Measurements from ENCODE around the gene ASB1.

Gene ASB1

GRCh38 chr2:238496756-238497609 is 70.3 kb downstream of the ASB1 start:
- TF ChIP-seq Cebpa-rat (IDR thresholded peaks at IDR 0.05): no peak
- peaks cover 88% of the 10 kb centered on the region for H3K4me1 ChIP-seq
- H3K9me3 ChIP-seq: 0 out of 2 replicates have a peak, but pooled peaks cover 6% of the 10 kb centered on the region
- no peak overlapping the region; the same call in 1 of the 2 replicates for H3K9ac ChIP-seq
- H3K36me3 ChIP-seq: no peaks in the 10 kb centered on the region
- H3K27ac ChIP-seq: peak overlapping the region; percentile 58; the same call in 1 of the 2 replicates
- no peaks in the 10 kb centered on the region for H4K20me1 ChIP-seq
- H3K4me3 ChIP-seq: no peak overlapping the region
- H3K27me3 ChIP-seq: no peaks in the 10 kb centered on the region
- H3K4me2 ChIP-seq: peak overlapping the region; percentile 83

DNA sequence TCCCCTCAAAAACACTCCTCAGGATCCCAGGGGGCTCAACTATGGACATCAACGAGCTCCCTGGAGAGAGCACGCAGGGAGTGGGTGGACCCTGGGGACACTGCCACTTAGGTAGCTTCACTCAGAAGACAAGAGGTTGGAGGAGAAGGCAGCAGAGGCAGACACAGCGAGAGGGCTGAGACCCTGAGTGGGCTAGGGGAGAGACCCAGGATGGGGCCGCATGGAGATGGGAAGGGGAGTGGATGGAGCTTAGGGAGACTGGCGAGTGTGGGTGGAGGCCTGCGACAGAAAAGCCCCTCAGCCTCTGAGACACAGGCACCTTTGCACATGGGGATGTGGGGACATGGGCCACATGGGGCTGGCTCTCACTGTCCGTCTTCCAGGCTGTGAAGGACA is 70.9 kb downstream of the ASB1 start:
- no peak overlapping the region for H3K4me3 ChIP-seq
- H3K36me3 ChIP-seq: no peaks in the 10 kb centered on the region
- H3K4me1 ChIP-seq: peaks cover 82% of the 10 kb centered on the region
- no peak for TF ChIP-seq Cebpa-rat (IDR thresholded peaks at IDR 0.05)
- peak overlapping the region; percentile 83 for H3K4me2 ChIP-seq
- 0 out of 2 replicates have a peak, but pooled peaks cover 6% of the 10 kb centered on the region for H3K9me3 ChIP-seq
- no peaks in the 10 kb centered on the region for H3K27me3 ChIP-seq
- no peaks in the 10 kb centered on the region for H4K20me1 ChIP-seq
- H3K27ac ChIP-seq: peak overlapping the region; percentile 58
- no peak overlapping the region; the same call in 1 of the 2 replicates for H3K9ac ChIP-seq

DNA sequence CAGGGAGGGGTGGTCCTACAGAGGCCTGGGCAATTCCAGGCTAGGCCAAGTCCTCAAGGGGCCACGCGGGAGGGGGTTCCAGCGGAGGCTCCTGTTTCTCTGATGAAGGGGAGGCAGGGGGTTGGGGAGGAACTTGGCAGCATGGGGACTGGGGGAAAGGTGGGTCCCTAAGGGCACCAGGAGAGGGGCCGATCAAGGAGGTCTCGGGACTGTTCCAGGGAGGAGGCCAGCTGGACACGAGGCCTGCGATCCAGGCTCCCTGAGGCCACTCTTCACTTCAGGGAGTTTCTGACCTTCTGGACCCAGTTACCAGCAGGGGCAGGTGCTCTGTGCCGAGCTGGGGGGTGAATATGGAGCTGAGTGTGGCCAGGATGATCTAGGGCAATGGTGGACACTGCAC is 71.5 kb downstream of the ASB1 start:
- Histone ChIP-seq H3K9me3 (0 out of 2 replicates have a peak, but pooled peaks cover 6% of the 10 kb centered on the region), H4K20me1 (no peaks in the 10 kb centered on the region), H3K27me3 (no peaks in the 10 kb centered on the region), H3K9ac (peak overlapping the region; percentile 30), H3K36me3 (no peaks in the 10 kb centered on the region), H3K4me2 (peak overlapping the region; percentile 83), H3K27ac (peak overlapping the region; percentile 58), H3K4me3 (no peak overlapping the region), H3K4me1 (peaks cover 78% of the 10 kb centered on the region)
- no peak for TF ChIP-seq Cebpa-rat (IDR thresholded peaks at IDR 0.05)

DNA sequence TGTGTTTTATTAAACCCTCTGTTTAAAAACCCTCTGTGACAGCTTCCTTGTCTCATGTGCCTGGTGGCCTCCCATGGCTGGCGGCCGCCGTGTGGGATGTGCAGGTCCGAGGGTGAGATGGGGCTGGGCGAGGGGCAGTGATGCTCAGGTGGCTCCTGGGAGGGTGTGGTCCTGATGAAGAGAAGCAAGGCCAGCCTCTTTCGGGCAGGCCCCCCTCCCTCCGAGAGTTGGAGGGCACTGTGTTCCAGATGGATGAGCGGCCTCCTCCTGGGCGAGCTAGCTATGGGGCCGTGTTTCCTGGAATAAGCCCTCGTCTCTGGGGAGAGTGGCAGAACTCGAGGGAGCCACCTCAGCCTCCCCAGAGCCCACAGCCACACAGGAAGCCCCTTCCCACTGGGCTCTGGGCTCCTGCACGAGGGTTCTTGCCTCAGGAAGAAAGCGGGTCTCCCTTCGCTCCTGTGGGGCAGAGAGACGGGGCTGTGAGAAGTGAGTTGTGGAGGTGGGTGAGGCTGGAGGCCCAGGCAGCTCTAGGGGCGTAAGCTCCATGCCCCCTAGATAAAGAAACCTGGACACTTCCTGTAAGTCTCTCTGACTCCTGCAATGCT is 72.1 kb downstream of the ASB1 start:
- no peaks in the 10 kb centered on the region for H3K27me3 ChIP-seq
- peaks cover 78% of the 10 kb centered on the region for H3K4me1 ChIP-seq
- H3K9me3 ChIP-seq: 0 out of 2 replicates have a peak, but pooled peaks cover 6% of the 10 kb centered on the region
- H3K36me3 ChIP-seq: no peaks in the 10 kb centered on the region
- H3K27ac ChIP-seq: peak overlapping the region; percentile 58
- H3K9ac ChIP-seq: peak overlapping the region; percentile 30
- TF ChIP-seq Cebpa-rat (IDR thresholded peaks at IDR 0.05): no peak
- H4K20me1 ChIP-seq: no peaks in the 10 kb centered on the region
- peak overlapping the region; percentile 17; the same call in 1 of the 2 replicates for H3K4me3 ChIP-seq
- H3K4me2 ChIP-seq: peak overlapping the region; percentile 83

DNA sequence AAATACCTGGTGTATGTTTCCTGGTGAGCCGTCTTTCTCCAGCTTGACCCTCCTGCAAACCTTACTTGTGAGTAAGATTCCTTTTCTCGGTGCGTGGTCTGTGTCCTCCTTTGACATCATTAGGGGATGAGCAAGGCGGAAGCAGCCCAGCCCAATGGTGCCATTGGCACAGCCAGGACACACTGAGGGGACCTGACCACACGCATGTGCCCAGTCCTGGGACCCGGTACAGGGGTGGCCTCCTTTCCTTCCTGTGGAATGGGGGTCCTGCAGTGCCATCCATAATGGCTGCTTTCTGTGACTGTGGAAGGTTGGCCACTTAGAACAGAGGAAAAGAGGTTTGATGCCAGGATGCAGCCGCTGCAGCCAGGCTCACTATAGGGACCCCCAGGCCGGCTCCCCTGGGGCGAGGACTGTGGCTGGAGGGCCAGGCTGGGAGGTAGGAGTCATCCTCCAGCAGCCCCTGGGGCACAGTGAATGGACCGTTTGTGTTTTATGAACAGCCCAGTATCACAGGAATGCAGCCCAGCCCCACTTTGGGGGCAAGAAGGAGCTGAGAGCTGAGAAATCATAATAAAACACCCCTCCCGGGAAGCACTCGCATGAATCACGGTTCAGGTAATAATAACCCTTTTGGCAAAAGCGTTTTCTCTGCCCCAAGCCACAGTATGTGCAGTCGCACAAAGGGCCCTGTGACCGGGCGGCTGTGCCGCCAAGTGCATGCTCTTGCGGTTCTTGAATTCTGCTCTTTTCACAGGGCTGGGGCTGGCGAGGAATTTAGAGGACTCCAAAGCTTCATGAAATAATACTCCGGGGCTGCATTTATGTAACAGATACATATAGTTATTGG is 73.2 kb downstream of the ASB1 start:
- H3K4me2 ChIP-seq: peak overlapping the region; percentile 53
- no peak overlapping the region for H3K9ac ChIP-seq
- no peak overlapping the region for H3K4me3 ChIP-seq
- peaks cover 78% of the 10 kb centered on the region for H3K4me1 ChIP-seq
- 0 out of 2 replicates have a peak, but pooled peaks cover 6% of the 10 kb centered on the region for H3K9me3 ChIP-seq
- H4K20me1 ChIP-seq: no peaks in the 10 kb centered on the region
- TF ChIP-seq Cebpa-rat (IDR thresholded peaks at IDR 0.05): no peak
- no peak overlapping the region for H3K27ac ChIP-seq
- no peaks in the 10 kb centered on the region for H3K36me3 ChIP-seq
- no peaks in the 10 kb centered on the region for H3K27me3 ChIP-seq

GRCh38 chr2:238501311-238501710 is 74.6 kb downstream of the ASB1 start:
- Histone ChIP-seq H3K4me3 (no peak overlapping the region), H3K27ac (no peak overlapping the region), H3K36me3 (no peaks in the 10 kb centered on the region), H3K4me2 (no peak overlapping the region), H3K4me1 (peaks cover 78% of the 10 kb centered on the region), H3K9me3 (no peaks in the 10 kb centered on the region), H4K20me1 (no peaks in the 10 kb centered on the region), H3K27me3 (no peaks in the 10 kb centered on the region), H3K9ac (no peak overlapping the region)
- no peak for TF ChIP-seq Cebpa-rat (IDR thresholded peaks at IDR 0.05)

All from BLaER1 (cell line).